ENCODE measurements around the gene SYT2.

GRCh38 chr1:202687798-202688197 is 22.5 kb downstream of the SYT2 start:
- TF ChIP-seq CTCF (IDR thresholded peaks at IDR 0.05) (no peak), EZH2phosphoT487 (IDR thresholded peaks at IDR 0.05) (no peak)
